ENCODE results near the gene CYFIP1.

Gene CYFIP1

GRCh38 chr15:22885120-22885519 is 95.0 kb downstream of the CYFIP1 start:
- no peaks in the 10 kb centered on the region for H3K79me2 ChIP-seq (ENCODE audit: insufficient read depth, low read length)
- H3F3A ChIP-seq (ENCODE audit: insufficient read depth), result no peaks in the 10 kb centered on the region
- H3K4me2 ChIP-seq (ENCODE audit: low read depth, low read length, poor library complexity, severe bottlenecking), result no peak overlapping the region
- no peaks in the 10 kb centered on the region for H3K9me3 ChIP-seq (ENCODE audit: insufficient read depth, low read length)
- H3K4me3 ChIP-seq (ENCODE audit: insufficient read depth, low read length, poor library complexity, severe bottlenecking), result no peak overlapping the region
- no peaks in the 10 kb centered on the region for H3K36me3 ChIP-seq (ENCODE audit: low read length)
- no peak overlapping the region for H3K27ac ChIP-seq (ENCODE audit: low read depth, low read length)
- no peaks in the 10 kb centered on the region for H4K20me1 ChIP-seq (ENCODE audit: low read depth, low read length)
- H3K9ac ChIP-seq (ENCODE audit: low read length), result no peak overlapping the region
- H3K9me2 ChIP-seq (replicated peaks; ENCODE audit: insufficient read depth, low read length), result no peaks in the 10 kb centered on the region
- no peak overlapping the region for H2AFZ ChIP-seq (ENCODE audit: low read depth, low read length, severe bottlenecking)
- TF ChIP-seq EZH2phosphoT487 (conservative IDR thresholded peaks at IDR 0.05; ENCODE audit: low read length), result no peak
- no peak for TF ChIP-seq CTCF (IDR thresholded peaks at IDR 0.05; ENCODE audit: insufficient read depth, low read length, poor library complexity, severe bottlenecking)
- H3K27me3 ChIP-seq (ENCODE audit: low read length), result no peaks in the 10 kb centered on the region

GRCh38 chr15:22884344-22884743 is 95.8 kb downstream of the CYFIP1 start:
- H3K36me3 ChIP-seq (ENCODE audit: low read length), result no peaks in the 10 kb centered on the region
- no peaks in the 10 kb centered on the region for H3K9me2 ChIP-seq (replicated peaks; ENCODE audit: insufficient read depth, low read length)
- no peaks in the 10 kb centered on the region for H3F3A ChIP-seq (ENCODE audit: insufficient read depth)
- H4K20me1 ChIP-seq (ENCODE audit: low read depth, low read length), result no peaks in the 10 kb centered on the region
- no peak overlapping the region for H3K4me3 ChIP-seq (ENCODE audit: insufficient read depth, low read length, poor library complexity, severe bottlenecking)
- no peak overlapping the region for H3K9ac ChIP-seq (ENCODE audit: low read length)
- no peaks in the 10 kb centered on the region for H3K9me3 ChIP-seq (ENCODE audit: insufficient read depth, low read length)
- no peak overlapping the region for H3K27ac ChIP-seq (ENCODE audit: low read depth, low read length)
- H3K27me3 ChIP-seq (ENCODE audit: low read length), result no peaks in the 10 kb centered on the region
- no peaks in the 10 kb centered on the region for H3K79me2 ChIP-seq (ENCODE audit: insufficient read depth, low read length)
- no peak overlapping the region for H3K4me2 ChIP-seq (ENCODE audit: low read depth, low read length, poor library complexity, severe bottlenecking)
- no peak overlapping the region for H2AFZ ChIP-seq (ENCODE audit: low read depth, low read length, severe bottlenecking)
- TF ChIP-seq EZH2phosphoT487 (conservative IDR thresholded peaks at IDR 0.05; ENCODE audit: low read length), result no peak
- TF ChIP-seq CTCF (IDR thresholded peaks at IDR 0.05; ENCODE audit: insufficient read depth, low read length, poor library complexity, severe bottlenecking), result no peak

GRCh38 chr15:22883196-22883595 is 97.0 kb downstream of the CYFIP1 start:
- no peak overlapping the region for H2AFZ ChIP-seq (ENCODE audit: low read depth, low read length, severe bottlenecking)

More at GRCh38 chr15:22883196-22883595, 97.0 kb downstream of the CYFIP1 start:
- no peaks in the 10 kb centered on the region for H4K20me1 ChIP-seq (ENCODE audit: low read depth, low read length)
- no peak overlapping the region for H3K9ac ChIP-seq (ENCODE audit: low read length)
- TF ChIP-seq CTCF (IDR thresholded peaks at IDR 0.05; ENCODE audit: insufficient read depth, low read length, poor library complexity, severe bottlenecking), result no peak
- no peak for TF ChIP-seq EZH2phosphoT487 (conservative IDR thresholded peaks at IDR 0.05; ENCODE audit: low read length)
- H3K79me2 ChIP-seq (ENCODE audit: insufficient read depth, low read length), result no peaks in the 10 kb centered on the region
- no peaks in the 10 kb centered on the region for H3K9me2 ChIP-seq (replicated peaks; ENCODE audit: insufficient read depth, low read length)
- H3F3A ChIP-seq (ENCODE audit: insufficient read depth), result no peaks in the 10 kb centered on the region
- H3K36me3 ChIP-seq (ENCODE audit: low read length), result no peaks in the 10 kb centered on the region
- no peaks in the 10 kb centered on the region for H3K27me3 ChIP-seq (ENCODE audit: low read length)
- no peak overlapping the region for H3K4me2 ChIP-seq (ENCODE audit: low read depth, low read length, poor library complexity, severe bottlenecking)
- no peak overlapping the region for H3K4me3 ChIP-seq (ENCODE audit: insufficient read depth, low read length, poor library complexity, severe bottlenecking)
- H3K9me3 ChIP-seq (ENCODE audit: insufficient read depth, low read length), result no peaks in the 10 kb centered on the region
- H3K27ac ChIP-seq (ENCODE audit: low read depth, low read length), result no peak overlapping the region

All from SU-DHL-6 (cell line).